Measurements from ENCODE around the gene PRKAR2B. TPM values are rescaled to one million over a fixed set of nuclear protein-coding genes. Genes with fewer than 3 reads are reported as not detected.

Gene PRKAR2B
- total and polyA plus RNA-seq, 11 donors: 7.0 to 50.6 (median 18.5) TPM

DNA sequence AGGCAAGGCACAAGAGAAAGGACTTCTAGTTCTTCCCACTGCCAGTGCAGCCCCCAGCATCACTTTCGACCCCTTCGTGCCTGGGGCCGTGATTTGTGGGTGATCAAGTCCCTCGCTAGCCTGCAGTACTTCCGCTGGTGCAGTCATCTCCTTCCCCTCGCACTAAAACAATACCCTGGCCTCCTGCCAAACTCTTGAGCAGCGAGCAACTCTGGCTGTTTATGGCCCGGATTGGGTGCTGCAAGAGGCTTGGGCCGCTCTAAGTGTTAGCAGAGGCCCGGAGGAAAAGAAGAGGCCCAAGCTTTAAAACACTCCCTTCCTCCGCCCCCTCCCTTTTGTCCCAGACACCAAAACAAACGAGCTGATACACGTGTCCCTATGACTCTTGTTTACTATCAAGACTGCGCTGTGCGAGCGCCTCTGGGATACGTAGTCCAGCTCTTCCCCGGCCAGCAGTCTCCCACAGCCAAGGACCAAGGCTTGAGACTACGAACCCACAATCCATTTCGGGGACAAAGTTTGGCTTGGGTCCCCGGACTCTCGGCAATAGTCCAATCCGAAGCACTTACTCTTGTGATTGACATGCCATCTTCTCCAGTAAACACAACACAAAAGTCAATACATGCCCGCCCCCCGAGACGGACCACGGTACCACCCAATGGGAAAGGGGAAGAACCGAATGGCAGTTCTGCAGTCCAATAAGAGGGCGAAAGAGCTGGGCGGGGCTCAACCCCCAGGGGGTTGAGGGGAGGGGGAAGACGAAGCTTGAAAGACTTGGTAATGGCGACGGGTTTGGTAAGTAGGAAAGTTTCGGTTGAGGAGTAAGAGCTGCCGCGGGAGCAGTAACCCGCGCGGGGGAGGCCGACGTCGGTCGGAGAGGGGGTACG, 124.0 kb downstream of the PRKAR2B start, which contains the start of gene HBP1:
Gene HBP1, plus strand, starts transcription at position 771 of the 887 bp plus-strand sequence. CDS start 10,891 bp downstream, outside the sequence.
- H3K9me3 ChIP-seq: no peaks in the 10 kb centered on the region
- no peaks in the 10 kb centered on the region for H3K27me3 ChIP-seq
- peak within 1 kb of the TSS; percentile 73 to 98 (median 78) for H3K4me3 ChIP-seq
- intact Hi-C loops (cut with DNase I): loop anchor here in 1 of 10 donors (5.0 kb wide), 1 partner anchor 881 kb away; no protein-coding TSS in a partner anchor
- peaks cover 4 to 44% (median 30%) of the 10 kb centered on the region in 12 donors for H3K4me1 ChIP-seq
- ATAC-seq (peak; percentile 93 to 96 (median 94)), DNase-seq (peak; percentile 98 to 99 (median 99))
- peaks cover 0 to 5% (median 0%) of the 10 kb centered on the region in 9 donors for H3K36me3 ChIP-seq
- TF ChIP-seq, protein P1, sequence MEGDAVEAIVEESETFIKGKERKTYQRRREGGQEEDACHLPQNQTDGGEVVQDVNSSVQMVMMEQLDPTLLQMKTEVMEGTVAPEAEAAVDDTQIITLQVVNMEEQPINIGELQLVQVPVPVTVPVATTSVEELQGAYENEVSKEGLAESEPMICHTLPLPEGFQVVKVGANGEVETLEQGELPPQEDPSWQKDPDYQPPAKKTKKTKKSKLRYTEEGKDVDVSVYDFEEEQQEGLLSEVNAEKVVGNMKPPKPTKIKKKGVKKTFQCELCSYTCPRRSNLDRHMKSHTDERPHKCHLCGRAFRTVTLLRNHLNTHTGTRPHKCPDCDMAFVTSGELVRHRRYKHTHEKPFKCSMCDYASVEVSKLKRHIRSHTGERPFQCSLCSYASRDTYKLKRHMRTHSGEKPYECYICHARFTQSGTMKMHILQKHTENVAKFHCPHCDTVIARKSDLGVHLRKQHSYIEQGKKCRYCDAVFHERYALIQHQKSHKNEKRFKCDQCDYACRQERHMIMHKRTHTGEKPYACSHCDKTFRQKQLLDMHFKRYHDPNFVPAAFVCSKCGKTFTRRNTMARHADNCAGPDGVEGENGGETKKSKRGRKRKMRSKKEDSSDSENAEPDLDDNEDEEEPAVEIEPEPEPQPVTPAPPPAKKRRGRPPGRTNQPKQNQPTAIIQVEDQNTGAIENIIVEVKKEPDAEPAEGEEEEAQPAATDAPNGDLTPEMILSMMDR (IDR thresholded peaks at IDR 0.05): no peak
- TF ChIP-seq POLR2A (IDR thresholded peaks at IDR 0.05): peak; percentile 17 to 72
- 0 to 1% (median 0%) methylated on average over 41 to 44 of the region's 44 CpGs for WGBS, 4 donors
- H3K27ac ChIP-seq: peak within 1 kb of the TSS; percentile 88 to 99 (median 96)

DNA sequence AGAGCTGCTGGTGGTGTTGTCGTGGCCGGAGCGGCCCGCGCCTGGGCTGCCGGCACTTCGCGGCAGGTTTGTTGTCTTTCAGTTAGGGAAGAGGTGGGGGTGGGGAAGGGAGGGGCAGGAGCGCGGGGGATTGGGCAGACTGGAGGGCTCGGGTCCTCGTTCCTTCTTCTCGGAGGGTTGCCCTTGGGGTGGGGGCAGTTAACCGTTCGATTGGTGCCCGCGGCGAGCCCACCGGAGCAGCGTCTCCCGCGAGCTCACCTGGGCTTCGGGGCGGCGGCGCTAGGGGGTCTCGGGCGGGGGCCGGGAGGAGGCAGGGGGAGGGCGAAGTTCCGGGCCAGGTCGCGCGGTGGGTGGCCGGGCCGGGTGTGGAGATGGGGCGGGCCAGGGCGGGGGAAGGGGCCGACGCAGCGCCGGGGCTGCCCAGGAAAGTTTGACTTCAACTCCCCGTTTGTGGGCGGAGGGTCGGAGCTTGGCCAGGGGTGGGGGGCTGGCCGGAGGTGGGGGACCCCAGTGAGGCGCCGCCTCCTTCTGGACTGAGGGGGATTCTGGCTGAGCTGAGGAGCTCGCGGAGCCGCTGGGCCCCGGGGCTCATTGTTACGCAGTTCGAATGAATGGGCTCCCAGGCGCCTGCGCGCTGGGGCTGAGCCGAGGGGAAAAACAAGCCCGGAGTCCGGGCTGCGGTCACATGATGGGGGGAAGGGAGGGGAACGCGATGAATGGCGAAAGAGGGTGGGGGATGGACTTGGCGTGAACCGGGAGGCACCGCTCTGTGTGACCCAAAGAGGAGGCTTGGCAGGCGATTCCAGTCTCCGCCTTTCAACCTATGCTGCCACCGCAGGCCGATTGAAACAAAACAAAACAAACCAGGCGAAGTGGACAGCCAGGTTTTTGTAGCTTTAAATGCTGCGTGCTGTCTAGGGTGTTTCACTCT, 124.9 kb downstream of the PRKAR2B start:
- no peaks in the 10 kb centered on the region for H3K27me3 ChIP-seq
- peaks cover 10 to 53% (median 39%) of the 10 kb centered on the region in 12 donors for H3K4me1 ChIP-seq
- intact Hi-C loops (cut with DNase I): loop anchor here in 1 of 10 donors (5.0 kb wide), 1 partner anchor 882 kb away; no protein-coding TSS in a partner anchor
- peak overlapping the region; percentile 85 to 99 (median 94) for H3K27ac ChIP-seq
- H3K4me3 ChIP-seq: peak overlapping the region; percentile 73 to 98 (median 78)
- H3K36me3 ChIP-seq: peaks cover 0 to 5% (median 0%) of the 10 kb centered on the region in 9 donors
- peak; percentile 96 to 98 (median 97) for DNase-seq
- H3K9me3 ChIP-seq: no peaks in the 10 kb centered on the region
- WGBS, 4 donors: 0 to 1% (median 1%) methylated on average over 42 to 73 of the region's 73 CpGs
- TF ChIP-seq POLR2A (IDR thresholded peaks at IDR 0.05): peak in 1 of 2 donors; percentile 49
- TF ChIP-seq, protein P1 (IDR thresholded peaks at IDR 0.05): peak in 4 of 12 donors; percentile 18 to 32 (median 30)
- ATAC-seq: peak; percentile 70 to 84 (median 78)

DNA sequence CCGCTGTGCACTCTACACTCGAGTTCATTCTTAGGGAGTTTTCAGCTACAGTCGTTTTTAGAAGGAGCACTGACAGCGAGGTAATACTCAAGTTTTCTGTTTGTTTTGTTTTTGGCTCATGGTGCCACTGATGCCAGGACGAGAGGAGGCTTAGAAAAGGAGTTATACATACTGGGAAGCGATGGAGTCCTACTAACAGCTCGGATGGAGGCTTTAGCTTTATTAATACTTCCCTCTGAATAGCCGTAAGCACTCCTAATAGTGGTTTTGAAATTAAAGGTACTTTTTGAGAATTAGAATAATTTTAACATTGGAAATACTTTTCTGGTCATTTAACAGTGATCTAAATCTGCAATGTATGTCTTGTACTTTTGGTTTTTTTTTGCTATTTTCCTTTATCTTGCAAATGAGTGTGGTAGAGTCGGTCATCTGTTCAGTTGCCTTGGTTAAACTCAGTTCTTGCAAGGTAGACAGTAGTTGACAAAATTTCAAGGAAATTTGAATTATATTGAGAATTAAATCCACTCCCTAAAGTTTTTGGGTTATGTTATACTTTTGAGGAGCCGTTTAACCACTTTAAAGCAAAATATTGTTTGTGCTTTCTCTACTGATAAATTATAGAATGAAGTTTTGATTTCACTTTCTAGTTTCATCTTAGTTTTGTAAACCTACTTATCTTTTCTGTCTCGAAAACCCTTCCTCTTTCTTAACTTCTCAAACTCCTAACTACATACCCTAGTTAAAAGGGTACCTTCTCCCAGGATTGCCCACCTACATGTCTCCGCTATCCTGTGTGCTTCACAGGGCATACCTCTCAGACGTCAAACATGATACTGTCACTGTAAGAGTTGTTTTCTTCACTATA, 125.8 kb downstream of the PRKAR2B start:
- peaks cover 0 to 5% (median 0%) of the 10 kb centered on the region in 9 donors for H3K36me3 ChIP-seq
- H3K4me1 ChIP-seq: peaks cover 10 to 62% (median 48%) of the 10 kb centered on the region in 12 donors
- intact Hi-C loops (cut with DNase I): no loop called here
- no peaks in the 10 kb centered on the region for H3K27me3 ChIP-seq
- H3K27ac ChIP-seq: peak overlapping the region in 11 of 12 donors; percentile 55 to 99 (median 94)
- WGBS, 4 donors: 8 to 9% (median 9%) methylated on average over 13 of the region's 13 CpGs
- H3K4me3 ChIP-seq: peak overlapping the region; percentile 73 to 98 (median 78)
- TF ChIP-seq POLR2A (IDR thresholded peaks at IDR 0.05): no peak
- TF ChIP-seq, protein P1 (IDR thresholded peaks at IDR 0.05): no peak
- H3K9me3 ChIP-seq: no peaks in the 10 kb centered on the region
- ATAC-seq (no peak), DNase-seq (no peak)

Measured in heart left ventricle (tissue), 16 donors.